SU-DHL-6 (cell line): ENCODE results near the gene PPP2R2C.

Source experiments
- H2AFZ ChIP-seq: fragments of 200-600 bp; sonication (generic); 2 replicates; pipeline ENCODE4 v1.6.1; 2014; ENCODE audit warnings: low read depth, mild to moderate bottlenecking, moderate library complexity, mixed read lengths, antibody characterized with exemption, low read length; ENCODE audit not compliant: severe bottlenecking
- H3F3A ChIP-seq: fragments of 200-600 bp; shearing (Covaris generic); 2 replicates; pipeline ENCODE4 v1.6.0; 2016; ENCODE audit warnings: antibody characterized with exemption, mild to moderate bottlenecking; ENCODE audit not compliant: insufficient read depth
- H3K27ac ChIP-seq: fragments of 200-600 bp; sonication (generic); 2 replicates; pipeline ENCODE4 v1.5.1; 2016; ENCODE audit warnings: low read depth, mild to moderate bottlenecking, low read length, moderate library complexity, mixed read lengths
- H3K27me3 ChIP-seq: fragments of 200-600 bp; sonication (generic), shearing (Covaris generic); 2 replicates; pipeline ENCODE4 v1.6.0; 2014; ENCODE audit warnings: mild to moderate bottlenecking, low read length
- H3K36me3 ChIP-seq: fragments of 200-600 bp; sonication (generic); 2 replicates; pipeline ENCODE4 v1.6.1; 2014; ENCODE audit warnings: mild to moderate bottlenecking, low read length, mixed read lengths
- H3K4me2 ChIP-seq: fragments of 300-600, 200-600 bp; shearing (Covaris generic), sonication (generic); 2 replicates; pipeline ENCODE4 v1.6.0; 2014; ENCODE audit warnings: low read length, low read depth, mild to moderate bottlenecking; ENCODE audit not compliant: poor library complexity, severe bottlenecking
- H3K4me3 ChIP-seq: fragments of 200-600 bp; sonication (generic); 2 replicates; pipeline ENCODE4 v1.5.1; 2014; ENCODE audit warnings: antibody characterized with exemption, low read length, mild to moderate bottlenecking, mixed read lengths; ENCODE audit not compliant: insufficient read depth, poor library complexity, severe bottlenecking
- H3K79me2 ChIP-seq: fragments of 200-600 bp; sonication (generic); 2 replicates; pipeline ENCODE4 v1.6.1; 2014; ENCODE audit warnings: mild to moderate bottlenecking, low read length, moderate library complexity; ENCODE audit not compliant: insufficient read depth
- H3K9ac ChIP-seq: fragments of 200-600 bp; sonication (generic); 2 replicates; pipeline ENCODE4 v1.7.0; 2014; ENCODE audit warnings: mild to moderate bottlenecking, low read length
- H3K9me2 ChIP-seq: fragments of 200-600 bp; sonication (generic); replicated peaks from 2 replicates; pipeline ENCODE4 v1.6.1; 2014; ENCODE audit warnings: low read length; ENCODE audit not compliant: insufficient read depth
- H3K9me3 ChIP-seq: fragments of 200-600 bp; sonication (generic); 2 replicates; pipeline ENCODE4 v1.6.1; 2014; ENCODE audit warnings: low read length, mixed read lengths; ENCODE audit not compliant: insufficient read depth
- H4K20me1 ChIP-seq: fragments of 200-600 bp; sonication (generic); 2 replicates; pipeline ENCODE4 v1.6.1; 2014; ENCODE audit warnings: low read depth, mild to moderate bottlenecking, antibody characterized with exemption, low read length, moderate library complexity, mixed read lengths
- CTCF ChIP-seq: fragments of 200-600 bp; sonication (generic); IDR thresholded peaks from one replicate; pipeline ENCODE4 v1.5.1; 2017; ENCODE audit warnings: antibody characterized with exemption, mild to moderate bottlenecking, low read length, moderate library complexity; ENCODE audit not compliant: insufficient read depth, poor library complexity, severe bottlenecking
- EZH2phosphoT487 ChIP-seq: fragments of 200-600 bp; sonication (generic), shearing (Covaris generic); conservative IDR thresholded peaks from 2 replicates; pipeline ENCODE4 v1.6.1; 2018; ENCODE audit warnings: mild to moderate bottlenecking, antibody characterized with exemption, low read length, moderate library complexity, mixed read lengths

PPP2R2C gene

DNA sequence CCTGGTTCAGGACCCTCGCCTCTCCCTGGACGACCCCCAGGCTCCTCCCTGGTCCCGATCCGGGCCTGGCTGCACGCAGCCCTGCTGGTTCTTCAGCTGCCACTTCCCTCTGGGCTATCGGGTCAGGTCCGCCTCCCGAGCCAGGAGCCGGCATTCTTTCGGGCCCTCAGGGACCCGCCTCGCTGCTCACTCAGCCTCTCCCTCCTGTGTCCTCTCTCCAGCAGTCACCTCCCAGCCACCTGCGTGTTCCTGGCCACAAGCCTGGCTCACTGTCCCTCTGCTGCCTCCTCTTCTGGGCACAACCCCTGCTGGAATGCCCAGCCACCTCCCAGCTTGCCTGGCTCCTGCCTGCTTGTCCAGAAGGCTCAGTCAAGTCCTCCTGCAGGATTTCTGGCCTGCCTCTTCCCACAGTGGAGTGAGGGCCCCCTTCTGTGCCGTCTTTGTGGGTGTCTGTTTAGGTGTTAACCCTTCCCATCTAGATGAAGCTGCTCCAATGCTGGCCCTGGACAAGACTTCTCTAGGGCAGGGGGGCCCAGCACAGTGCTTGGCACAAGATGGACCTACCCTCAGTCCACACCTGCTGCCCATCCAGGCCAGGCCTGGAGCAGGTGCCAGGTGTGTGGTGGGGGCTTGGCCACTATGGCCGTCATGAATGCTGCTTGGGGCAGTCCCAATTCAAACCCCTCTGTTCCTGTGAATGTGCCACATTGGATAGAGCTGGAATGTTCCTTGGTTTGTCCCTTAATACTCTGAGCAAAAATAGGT lies 200.5 kb downstream of the PPP2R2C start:
- no peak overlapping the region for H3K9ac ChIP-seq
- TF ChIP-seq EZH2phosphoT487 (no peak), CTCF (no peak)

DNA sequence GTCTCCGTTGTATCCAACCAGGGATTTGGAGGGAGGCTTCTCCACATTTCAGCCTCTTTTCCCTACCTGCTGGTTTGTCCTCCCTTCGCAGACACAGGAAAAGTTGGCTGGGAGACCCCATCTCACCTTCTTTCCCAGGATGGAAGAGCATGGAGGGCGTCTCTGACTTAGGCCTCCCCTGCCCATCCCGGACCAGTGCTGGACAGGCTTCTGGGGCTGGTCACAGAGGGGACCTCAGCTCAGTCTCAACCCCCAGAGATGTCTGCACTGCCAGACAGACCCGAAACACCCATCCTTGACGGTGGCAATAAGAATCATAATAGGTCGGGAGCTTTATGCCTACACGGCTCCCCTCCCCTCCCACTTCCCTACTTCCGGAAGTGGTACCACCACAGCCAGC lies 201.2 kb downstream of the PPP2R2C start:
- Histone ChIP-seq H3K9ac (no peak overlapping the region), H3K9me3 (no peaks in the 10 kb centered on the region), H3F3A (no peaks in the 10 kb centered on the region), H3K4me3 (no peak overlapping the region), H3K27ac (no peak overlapping the region), H2AFZ (no peak overlapping the region), H3K4me2 (no peak overlapping the region), H3K36me3 (no peaks in the 10 kb centered on the region), H4K20me1 (no peaks in the 10 kb centered on the region), H3K9me2 (no peaks in the 10 kb centered on the region), H3K79me2 (no peaks in the 10 kb centered on the region), H3K27me3 (no peaks in the 10 kb centered on the region)
- TF ChIP-seq CTCF: no peak
- no peak for TF ChIP-seq EZH2phosphoT487

More for the DNA sequence above, 200.5 kb downstream of the PPP2R2C start:
- Histone ChIP-seq H3F3A (no peaks in the 10 kb centered on the region), H2AFZ (no peak overlapping the region), H3K9me3 (no peaks in the 10 kb centered on the region), H3K9me2 (no peaks in the 10 kb centered on the region), H3K27ac (no peak overlapping the region), H4K20me1 (no peaks in the 10 kb centered on the region), H3K4me3 (no peak overlapping the region), H3K79me2 (no peaks in the 10 kb centered on the region), H3K36me3 (no peaks in the 10 kb centered on the region), H3K27me3 (no peaks in the 10 kb centered on the region), H3K4me2 (no peak overlapping the region)

DNA sequence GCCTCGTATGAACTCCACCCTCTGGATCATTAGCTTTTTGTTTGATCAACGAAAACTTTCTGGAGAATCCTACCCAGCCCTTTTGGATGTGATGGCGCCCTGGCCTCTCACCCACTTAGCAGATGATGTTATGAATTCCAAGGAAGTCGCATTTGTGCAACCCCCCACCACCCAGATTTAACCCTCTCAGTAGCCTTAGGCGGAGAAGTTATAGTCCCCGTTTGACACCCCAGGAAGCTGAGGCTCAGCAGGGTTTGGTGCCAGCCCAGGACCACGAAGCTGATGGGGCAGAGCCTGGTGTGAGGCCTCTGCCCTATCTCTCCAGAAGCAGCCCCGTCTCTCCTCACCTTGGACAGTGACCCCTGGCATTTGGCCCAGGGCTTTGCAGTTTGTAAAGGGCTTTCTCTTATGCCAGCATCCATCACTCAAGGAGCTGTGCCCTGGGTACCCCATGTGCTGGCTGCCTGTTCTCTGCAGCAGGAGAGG lies 201.7 kb downstream of the PPP2R2C start:
- no peaks in the 10 kb centered on the region for H3F3A ChIP-seq
- no peak overlapping the region for H3K4me3 ChIP-seq
- H2AFZ ChIP-seq: no peak overlapping the region
- H4K20me1 ChIP-seq: no peaks in the 10 kb centered on the region
- H3K9me3 ChIP-seq: no peaks in the 10 kb centered on the region
- no peak overlapping the region for H3K4me2 ChIP-seq
- no peak overlapping the region for H3K9ac ChIP-seq
- H3K27me3 ChIP-seq: no peaks in the 10 kb centered on the region
- no peak overlapping the region for H3K27ac ChIP-seq
- H3K36me3 ChIP-seq: no peaks in the 10 kb centered on the region
- no peaks in the 10 kb centered on the region for H3K9me2 ChIP-seq
- TF ChIP-seq EZH2phosphoT487: no peak
- no peak for TF ChIP-seq CTCF
- no peaks in the 10 kb centered on the region for H3K79me2 ChIP-seq
